Measurements from ENCODE around the gene GAST.

GAST gene

GRCh38 chr17:41679740-41680425, 32.2 kb upstream of the GAST start:
- Histone ChIP-seq H3K4me1 (ENCODE audit: insufficient read depth, poor library complexity, severe bottlenecking) (peaks cover 12% of the 10 kb centered on the region), H3K27me3 (ENCODE audit: insufficient read depth, poor library complexity, severe bottlenecking) (no peaks in the 10 kb centered on the region), H3K27ac (ENCODE audit: poor library complexity, severe bottlenecking) (no peak overlapping the region), H3K4me3 (ENCODE audit: severe bottlenecking) (no peak overlapping the region), H3K9me3 (ENCODE audit: severe bottlenecking) (no peaks in the 10 kb centered on the region), H3K36me3 (ENCODE audit: low read depth) (no peaks in the 10 kb centered on the region)
- no peak for ATAC-seq (ENCODE audit: low read depth)
- no peak for TF ChIP-seq CTCF (IDR thresholded peaks at IDR 0.05; ENCODE audit: poor library complexity, severe bottlenecking)
- no peak for DNase-seq (ENCODE audit: low spot score)

DNA sequence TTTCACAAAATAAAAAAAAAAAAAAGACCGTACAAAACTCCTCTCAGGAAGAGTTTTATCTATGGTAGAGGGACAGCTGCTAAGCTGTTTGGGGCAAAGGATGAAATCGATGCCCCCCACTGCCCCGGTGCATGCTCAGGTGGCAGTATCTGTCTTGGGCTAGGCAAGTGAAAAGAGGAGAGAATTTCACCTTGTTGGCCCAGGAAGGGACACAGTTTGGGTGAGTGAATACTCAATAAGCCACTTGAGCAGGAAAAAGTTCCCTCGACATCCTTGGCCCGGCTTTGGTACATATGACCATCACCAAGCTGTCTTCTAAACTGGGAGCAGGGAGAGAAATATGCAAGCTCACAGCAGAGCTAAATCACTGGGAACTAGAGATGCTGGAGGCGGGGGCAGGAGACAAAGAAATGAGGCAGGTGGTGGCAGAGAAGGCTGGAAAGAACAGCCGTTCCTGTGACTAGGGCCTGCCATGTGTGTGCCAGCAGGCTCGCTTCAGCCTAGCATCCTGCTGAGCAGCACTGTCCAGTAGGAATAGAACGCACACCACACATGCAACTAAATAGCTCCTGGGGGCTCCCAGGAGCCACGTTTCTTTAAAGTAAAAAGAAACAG, 31.6 kb upstream of the GAST start:
- Histone ChIP-seq H3K9me3 (ENCODE audit: severe bottlenecking) (no peaks in the 10 kb centered on the region), H3K36me3 (ENCODE audit: low read depth) (no peaks in the 10 kb centered on the region), H3K4me3 (ENCODE audit: severe bottlenecking) (no peak overlapping the region), H3K27me3 (ENCODE audit: insufficient read depth, poor library complexity, severe bottlenecking) (no peaks in the 10 kb centered on the region), H3K27ac (ENCODE audit: poor library complexity, severe bottlenecking) (no peak overlapping the region), H3K4me1 (ENCODE audit: insufficient read depth, poor library complexity, severe bottlenecking) (peaks cover 12% of the 10 kb centered on the region)
- no peak for ATAC-seq (ENCODE audit: low read depth)
- no peak for DNase-seq (ENCODE audit: low spot score)
- no peak for TF ChIP-seq CTCF (IDR thresholded peaks at IDR 0.05; ENCODE audit: poor library complexity, severe bottlenecking)

- H3K36me3 ChIP-seq (ENCODE audit: low read depth): no peaks in the 10 kb centered on the region
- peaks cover 12% of the 10 kb centered on the region for H3K4me1 ChIP-seq (ENCODE audit: insufficient read depth, poor library complexity, severe bottlenecking)
- DNase-seq (ENCODE audit: low spot score) (no peak), ATAC-seq (ENCODE audit: low read depth) (no peak)
- H3K4me3 ChIP-seq (ENCODE audit: severe bottlenecking): no peak overlapping the region
- H3K27me3 ChIP-seq (ENCODE audit: insufficient read depth, poor library complexity, severe bottlenecking): no peaks in the 10 kb centered on the region
- H3K9me3 ChIP-seq (ENCODE audit: severe bottlenecking): no peaks in the 10 kb centered on the region
- no peak overlapping the region for H3K27ac ChIP-seq (ENCODE audit: poor library complexity, severe bottlenecking)
- no peak for TF ChIP-seq CTCF (IDR thresholded peaks at IDR 0.05; ENCODE audit: poor library complexity, severe bottlenecking)
Measured at GRCh38 chr17:41681776-41682175, 30.4 kb upstream of the GAST start.

GRCh38 chr17:41682631-41683030, 29.5 kb upstream of the GAST start:
- DNase-seq (ENCODE audit: low spot score): no peak

More at GRCh38 chr17:41682631-41683030, 29.5 kb upstream of the GAST start:
- Histone ChIP-seq H3K27me3 (ENCODE audit: insufficient read depth, poor library complexity, severe bottlenecking) (no peaks in the 10 kb centered on the region), H3K27ac (ENCODE audit: poor library complexity, severe bottlenecking) (no peak overlapping the region), H3K4me3 (ENCODE audit: severe bottlenecking) (no peak overlapping the region), H3K9me3 (ENCODE audit: severe bottlenecking) (no peaks in the 10 kb centered on the region), H3K36me3 (ENCODE audit: low read depth) (no peaks in the 10 kb centered on the region), H3K4me1 (ENCODE audit: insufficient read depth, poor library complexity, severe bottlenecking) (peaks cover 12% of the 10 kb centered on the region)
- ATAC-seq (ENCODE audit: low read depth): no peak
- no peak for TF ChIP-seq CTCF (IDR thresholded peaks at IDR 0.05; ENCODE audit: poor library complexity, severe bottlenecking)
